Psoas muscle (tissue), 8 donors: ENCODE data around the gene PHKB. TPM values are rescaled to one million over a fixed set of nuclear protein-coding genes. Genes with fewer than 3 reads are reported as not detected.
"Not testable (repeated sequence)": the region's sequence is repeated elsewhere in the genome, so short reads cannot be mapped to it uniquely, and the experiment has no call there.

ENCODE experiments used
- ATAC-seq, 4 donors: fragments of 200-7000 bp; cut with Tn5 transposase; one replicate each; pipeline ENCODE4 v1.9.1; 2020; ENCODE audit warnings: moderate library complexity in 3 of 4, mild to moderate bottlenecking in 2 of 4
- DNase-seq, 2 donors: peaks; one replicate each; pipeline ENCODE4 v3.0.0-alpha.2; 2020
- H3K27ac ChIP-seq: fragments of 200-600 bp; one replicate; pipeline ENCODE4 v1.8.0; 2022
- H3K27me3 ChIP-seq, 3 donors: fragments of 200-600 bp in 1 of 3; one replicate each; pipeline versions ENCODE4 v1.6.1 to v1.8.0; 2013 to 2022; ENCODE audit warnings: low read length in 2 of 3, mild to moderate bottlenecking in 2 of 3, moderate library complexity in 1 of 3; ENCODE audit not compliant: insufficient read depth in 3 of 3
- H3K36me3 ChIP-seq, 2 donors: fragments of 200-600 bp in 1 of 2; one replicate each; pipeline versions ENCODE4 v1.6.1 to v1.8.0; 2013 to 2022; ENCODE audit warnings: low read depth in 1 of 2, mild to moderate bottlenecking in 1 of 2, moderate library complexity in 1 of 2; ENCODE audit not compliant: insufficient read depth in 1 of 2
- H3K4me1 ChIP-seq: fragments of 200-600 bp; one replicate; pipeline ENCODE4 v1.8.0; 2022
- H3K4me3 ChIP-seq: fragments of 200-600 bp; one replicate; pipeline ENCODE4 v1.8.0; 2022; ENCODE audit warnings: mild to moderate bottlenecking
- H3K9me3 ChIP-seq: fragments of 200-600 bp; one replicate; pipeline ENCODE4 v1.8.0; 2022
- CTCF ChIP-seq: fragments of 200-600 bp; IDR thresholded peaks from one replicate; pipeline ENCODE4 v1.8.0; 2022; ENCODE audit warnings: antibody characterized with exemption
- WGBS, 3 donors: extraction: QIAGEN DNeasy Blood & Tissue Kit; methylation state at CpG; one replicate each; pipeline versions ENCODE4 v1.1.6 to v1.1.7; 2013; 5-methylcytosine and 5-hydroxymethylcytosine counted together
- intact Hi-C, 2 donors: fragments of 100-400 bp; cut with DNase I; formaldehyde crosslinking; loops; one replicate each; pipeline versions ENCODE4 v1.11.0 to v1.14.2; 2022
- polyA plus RNA-seq, 3 donors: library from polyadenylated mRNA; stranded (reverse); fragments of 200-250 nt; gene quantifications; one replicate each; pipeline ENCODE4 v1.2.3, GENCODE V29; 2013
- total RNA-seq, 4 donors: library from RNA; stranded (reverse); fragmentation: NEBNext Ultra II Directional in 2 of 4; extraction: Animal tissue kit (Norgen Biotek cat#: 25700) in 2 of 4; gene quantifications; one replicate each; pipeline versions ENCODE4 v1.2.1 to v1.2.4, GENCODE V29; 2021 to 2023
- donor health status: healthy with polysubstance abuse.
- donor health status: DM: no; HTN: no; CAD: no; lungs with moderate emphysema.
- donor health status: Bipolar disorder and iron deficiency.
- donor health status: healthy.
- donor health status: DM: yes; HTN: yes; CAD: no.
- donor health status: DM: no; HTN: no; CAD: no.
- donor health status: DM: no; HTN: no; CAD: no.
- donor health status: DM: yes; HTN: yes; CAD: no.

PHKB gene
- total and polyA plus RNA-seq, 7 donors, result 18.8 to 87.7 (median 71.0) TPM

- WGBS, 3 donors, result 96 to 98% (median 96%) methylated on average over 3 of the region's 3 CpGs
- no peak for TF ChIP-seq CTCF
Measured at GRCh38 chr16:47666434-47666833, 205.3 kb downstream of the PHKB start.

GRCh38 chr16:47667956-47668355 is 206.8 kb downstream of the PHKB start:
- H3K4me1 ChIP-seq, result no peaks in the 10 kb centered on the region
- H3K4me3 ChIP-seq, result no peak overlapping the region
- no peak overlapping the region for H3K27ac ChIP-seq
- no peak for ATAC-seq
- H3K36me3 ChIP-seq, result peaks cover 2 to 82% of the 10 kb centered on the region in 2 donors
- H3K9me3 ChIP-seq, result no peaks in the 10 kb centered on the region
- H3K27me3 ChIP-seq, result no peaks in the 10 kb centered on the region
- intact Hi-C loops, result no loop called here
- no peak for DNase-seq
- TF ChIP-seq CTCF, result no peak
- 94 to 97% (median 95%) methylated on average over 6 of the region's 6 CpGs for WGBS, 3 donors

More at GRCh38 chr16:47666434-47666833, 205.3 kb downstream of the PHKB start:
- no peaks in the 10 kb centered on the region for H3K27me3 ChIP-seq
- H3K9me3 ChIP-seq, result no peaks in the 10 kb centered on the region
- DNase-seq, result no peak
- no peaks in the 10 kb centered on the region for H3K4me1 ChIP-seq
- no peak overlapping the region for H3K27ac ChIP-seq
- ATAC-seq, result no peak
- peaks cover 2 to 88% of the 10 kb centered on the region in 2 donors for H3K36me3 ChIP-seq
- intact Hi-C loops, result no loop called here
- H3K4me3 ChIP-seq, result no peak overlapping the region

GRCh38 chr16:47672475-47672874 is 211.3 kb downstream of the PHKB start:
- Histone ChIP-seq H3K4me3 (no peak overlapping the region), H3K27ac (no peak overlapping the region), H3K4me1 (no peaks in the 10 kb centered on the region), H3K27me3 (no peaks in the 10 kb centered on the region), H3K36me3 (peaks cover 5 to 82% of the 10 kb centered on the region in 2 donors), H3K9me3 (no peaks in the 10 kb centered on the region)
- DNase-seq, result no peak
- intact Hi-C loops, result no loop called here
- no peak for ATAC-seq
- TF ChIP-seq CTCF, result no peak

- Histone ChIP-seq H3K36me3 (peaks cover 3 to 47% of the 10 kb centered on the region in 2 donors), H3K4me1 (no peaks in the 10 kb centered on the region), H3K4me3 (no peak overlapping the region), H3K27ac (no peak overlapping the region), H3K27me3 (no peaks in the 10 kb centered on the region), H3K9me3 (no peaks in the 10 kb centered on the region)
- WGBS, 3 donors, result 95 to 97% (median 96%) methylated on average over 4 of the region's 4 CpGs
- no peak for ATAC-seq
- DNase-seq, result no peak
- no peak for TF ChIP-seq CTCF
- intact Hi-C loops, result no loop called here
Measured at GRCh38 chr16:47676635-47677177, 215.6 kb downstream of the PHKB start.

- H3K4me3 ChIP-seq, H3K27me3 ChIP-seq, ATAC-seq, H3K27ac ChIP-seq, H3K9me3 ChIP-seq, intact Hi-C loops, H3K4me1 ChIP-seq, DNase-seq: not testable (repeated sequence)
- peaks cover 2 to 32% of the 10 kb centered on the region in 2 donors for H3K36me3 ChIP-seq
- WGBS, 3 donors, result 92 to 98% (median 96%) methylated on average over 2 of the region's 3 CpGs
Measured at GRCh38 chr16:47681571-47681970, 220.4 kb downstream of the PHKB start.
